Upper lobe of left lung (tissue), 4 donors: ENCODE measurements around the gene DPP10.

Source experiments
- CTCF ChIP-seq, 6 experiments: fragments of 450-650 bp in 4 of 6; fragments of 200-600 bp in 2 of 6; sonication (generic) in 2 of 6; IDR thresholded peaks; one replicate each; pipeline ENCODE4 v1.5.1; 2016 to 2019; ENCODE audit warnings: antibody characterized with exemption in 6 of 6
- EP300 ChIP-seq, 4 donors: sonication (generic); formaldehyde crosslinking; IDR thresholded peaks; one replicate each; pipeline ENCODE4 v1.5.1; 2017; ENCODE audit warnings: antibody characterized with exemption in 4 of 4, control low read depth in 2 of 4
- POLR2A ChIP-seq, 4 donors: fragments of 450-650 bp; IDR thresholded peaks; one replicate each; pipeline ENCODE4 v1.5.1; 2016 to 2017; ENCODE audit warnings: antibody characterized with exemption in 4 of 4, mild to moderate bottlenecking in 2 of 4
- POLR2AphosphoS5 ChIP-seq, 2 donors: sonication (generic); formaldehyde crosslinking; IDR thresholded peaks; one replicate each; pipeline ENCODE4 v1.5.1; 2017; ENCODE audit warnings: antibody characterized with exemption in 2 of 2

GRCh38 chr2:115560666-115561065 lies 1118.2 kb downstream of the DPP10 start:
- TF ChIP-seq CTCF (IDR thresholded peaks at IDR 0.05) (no peak), EP300 (IDR thresholded peaks at IDR 0.05) (no peak), POLR2A (IDR thresholded peaks at IDR 0.05) (no peak), POLR2AphosphoS5 (IDR thresholded peaks at IDR 0.05) (no peak)
